BLaER1 treated with 17β-estradiol and CSF1 and Interleukin-3, amounts not matched to agents 10 nM and 100 nM (cell line): ENCODE results near the gene HLCS.
"Not testable (repeated sequence)": the region's sequence is repeated elsewhere in the genome, so short reads cannot be mapped to it uniquely, and the experiment has no call there.

Source experiments
- H3K27ac ChIP-seq, 11 experiments: shearing (Covaris generic); formaldehyde crosslinking; 2 replicates each; pipeline ENCODE4 v1.8.1; 2022
- H3K27me3 ChIP-seq, 11 experiments: shearing (Covaris generic); formaldehyde crosslinking; 2 replicates each; pipeline ENCODE4 v1.8.1; 2022
- H3K36me3 ChIP-seq, 11 experiments: shearing (Covaris generic); formaldehyde crosslinking; 2 replicates each; pipeline ENCODE4 v1.8.1; 2022
- H3K4me1 ChIP-seq, 10 experiments: shearing (Covaris generic); formaldehyde crosslinking; 2 replicates each; pipeline ENCODE4 v1.8.1; 2022
- H3K4me2 ChIP-seq, 11 experiments: shearing (Covaris generic); formaldehyde crosslinking; 2 replicates each; pipeline ENCODE4 v1.8.1; 2022
- H3K4me3 ChIP-seq, 10 experiments: shearing (Covaris generic); formaldehyde crosslinking; 2 replicates each; pipeline ENCODE4 v1.8.1; 2022
- H3K9ac ChIP-seq, 11 experiments: shearing (Covaris generic); formaldehyde crosslinking; 2 replicates each; pipeline ENCODE4 v1.8.1; 2022
- H3K9me3 ChIP-seq, 11 experiments: shearing (Covaris generic); formaldehyde crosslinking; replicated peaks in 1 of 11; 2 replicates each; pipeline ENCODE4 v1.8.1; 2022
- H4K20me1 ChIP-seq, 11 experiments: shearing (Covaris generic); formaldehyde crosslinking; 2 replicates each; pipeline ENCODE4 v1.8.1; 2022
- Cebpa-rat ChIP-seq, 11 experiments: shearing (Covaris generic); IDR thresholded peaks; 2 replicates each; pipeline ENCODE4 v1.8.1; 2022

Gene HLCS

DNA sequence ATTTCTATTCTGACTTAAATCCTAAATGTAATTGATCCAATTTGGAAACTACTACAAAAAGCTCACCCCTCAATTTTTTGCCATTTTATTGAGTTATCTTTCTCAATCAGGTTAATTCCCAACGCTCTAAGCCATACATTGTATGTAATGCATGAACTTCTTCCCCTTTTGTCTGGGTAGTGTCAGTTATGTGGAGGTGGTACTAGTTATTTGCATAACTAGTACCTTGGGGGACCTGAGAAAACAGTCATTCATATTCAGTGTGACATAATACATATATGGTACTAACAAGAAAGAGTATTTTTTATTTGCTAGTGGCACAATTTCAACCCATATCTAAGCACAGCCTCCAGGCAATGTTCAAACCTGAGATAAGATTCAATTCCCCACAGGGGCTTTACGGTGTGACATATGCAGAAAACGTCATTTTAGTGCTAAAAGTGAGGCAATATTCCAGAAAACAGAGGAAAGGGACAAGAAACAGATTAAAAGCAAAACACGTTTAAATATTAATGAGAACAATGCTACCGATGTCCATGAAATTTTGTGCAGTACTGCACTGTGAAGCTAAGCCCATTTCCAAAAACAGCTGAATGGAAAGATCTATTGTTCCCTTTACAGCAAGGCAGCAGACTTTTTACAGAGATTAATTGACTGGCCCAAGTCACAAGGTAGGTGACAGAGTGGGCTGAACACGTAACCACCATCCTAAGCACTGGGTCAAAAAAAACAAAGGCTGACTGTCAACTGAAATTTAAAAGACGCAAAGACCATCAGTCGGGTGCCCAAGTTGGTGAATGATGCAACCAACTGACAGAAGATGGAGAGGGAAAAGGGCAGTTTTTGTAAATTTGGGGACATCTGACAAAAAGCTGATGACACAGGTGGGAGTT lies 1.4 kb downstream of the HLCS start:
- peak overlapping the region in 4 of 11 experiments; percentile 80 to 87 (median 85); a peak in 6 of 22 replicates for H3K27ac ChIP-seq
- no peaks in the 10 kb centered on the region for H3K27me3 ChIP-seq
- H4K20me1 ChIP-seq: no peaks in the 10 kb centered on the region
- H3K9ac ChIP-seq: peak overlapping the region in 9 of 11 experiments; percentile 80 to 91 (median 87); a peak in 15 of 22 replicates
- H3K9me3 ChIP-seq: no peaks in the 10 kb centered on the region
- peaks cover 7 to 22% (median 18%) of the 10 kb centered on the region in 11 experiments; a peak in 16 of 22 replicates for H3K36me3 ChIP-seq
- H3K4me2 ChIP-seq: peak overlapping the region; percentile 82 to 98 (median 92)
- no peak for TF ChIP-seq Cebpa-rat (IDR thresholded peaks at IDR 0.05)
- H3K4me1 ChIP-seq: peaks cover 17 to 34% (median 24%) of the 10 kb centered on the region in 10 experiments
- H3K4me3 ChIP-seq: peak overlapping the region; percentile 68 to 88 (median 80)

- no peak overlapping the region for H3K4me3 ChIP-seq
- H3K36me3 ChIP-seq: peaks cover 13 to 27% (median 21%) of the 10 kb centered on the region in 11 experiments
- H3K27ac ChIP-seq: no peak overlapping the region
- no peaks in the 10 kb centered on the region for H4K20me1 ChIP-seq
- no peak for TF ChIP-seq Cebpa-rat (IDR thresholded peaks at IDR 0.05)
- no peak overlapping the region for H3K9ac ChIP-seq
- H3K4me1 ChIP-seq: peaks cover 17 to 34% (median 24%) of the 10 kb centered on the region in 10 experiments
- H3K27me3 ChIP-seq: no peaks in the 10 kb centered on the region
- H3K4me2 ChIP-seq: peak overlapping the region in 7 of 11 experiments; percentile 14 to 97 (median 92); a peak in 10 of 22 replicates
- peaks cover 0 to 5% (median 4%) of the 10 kb centered on the region in 11 experiments; a peak in 15 of 22 replicates for H3K9me3 ChIP-seq
These were observed 2.1 kb downstream of the HLCS start for GRCh38 chr21:36964398-36964797.

- Histone ChIP-seq H3K4me2 (no peak overlapping the region), H3K9ac (no peak overlapping the region)
- no peak for TF ChIP-seq Cebpa-rat (IDR thresholded peaks at IDR 0.05)
These were observed 4.2 kb downstream of the HLCS start for GRCh38 chr21:36962098-36962780.

DNA sequence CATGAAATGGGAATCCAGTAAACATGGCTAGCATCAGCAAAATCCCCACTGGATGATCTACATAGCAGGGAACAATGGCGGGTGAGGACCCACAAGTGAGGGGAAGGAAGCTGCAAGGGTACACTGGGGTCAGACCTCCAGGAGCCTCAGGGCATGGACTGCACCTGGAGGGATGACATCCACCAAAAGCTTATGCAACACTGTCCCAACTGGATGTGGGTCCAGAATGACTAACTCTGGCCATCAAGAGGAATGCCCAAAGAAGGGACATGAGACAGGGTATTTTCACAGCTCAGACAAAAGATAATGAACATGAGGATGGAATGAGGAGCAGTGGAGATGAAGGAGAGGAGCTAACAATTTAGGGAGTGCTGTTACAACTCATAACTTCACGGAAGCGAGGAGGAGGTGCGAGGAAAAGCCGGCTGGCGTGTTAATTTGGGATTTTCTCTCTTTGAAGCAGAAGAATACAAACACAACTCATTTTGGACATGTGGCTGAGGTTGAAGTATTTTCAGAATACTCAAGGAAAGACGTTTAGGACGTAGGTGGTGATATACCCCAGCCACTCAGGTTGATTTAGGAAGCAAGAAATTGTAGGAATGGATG lies 5.7 kb downstream of the HLCS start:
- peaks cover 12 to 19% (median 16%) of the 10 kb centered on the region in 10 experiments for H3K4me1 ChIP-seq
- TF ChIP-seq Cebpa-rat (IDR thresholded peaks at IDR 0.05): no peak
- peaks cover 0 to 11% (median 9%) of the 10 kb centered on the region in 11 experiments; a peak in 15 of 22 replicates for H3K9me3 ChIP-seq
- H3K36me3 ChIP-seq: peaks cover 28 to 59% (median 45%) of the 10 kb centered on the region in 11 experiments
- no peak overlapping the region for H3K4me3 ChIP-seq
- H4K20me1 ChIP-seq: no peaks in the 10 kb centered on the region
- no peak overlapping the region for H3K4me2 ChIP-seq
- H3K27ac ChIP-seq: no peak overlapping the region
- H3K27me3 ChIP-seq: no peaks in the 10 kb centered on the region
- no peak overlapping the region for H3K9ac ChIP-seq

More at GRCh38 chr21:36962098-36962780, 4.2 kb downstream of the HLCS start:
- peaks cover 0 to 11% (median 9%) of the 10 kb centered on the region in 11 experiments; a peak in 15 of 22 replicates for H3K9me3 ChIP-seq
- H3K27me3 ChIP-seq: no peaks in the 10 kb centered on the region
- H3K4me3 ChIP-seq: no peak overlapping the region
- H3K4me1 ChIP-seq: peaks cover 17 to 25% (median 23%) of the 10 kb centered on the region in 10 experiments
- H4K20me1 ChIP-seq: no peaks in the 10 kb centered on the region
- H3K27ac ChIP-seq: no peak overlapping the region
- H3K36me3 ChIP-seq: peaks cover 25 to 45% (median 37%) of the 10 kb centered on the region in 11 experiments

GRCh38 chr21:36959020-36959835 lies 7.2 kb downstream of the HLCS start:
- no peaks in the 10 kb centered on the region for H3K27me3 ChIP-seq
- H4K20me1 ChIP-seq: no peaks in the 10 kb centered on the region
- H3K9ac ChIP-seq: no peak overlapping the region
- H3K4me2 ChIP-seq: no peak overlapping the region
- H3K27ac ChIP-seq: no peak overlapping the region
- peaks cover 28 to 73% (median 48%) of the 10 kb centered on the region in 11 experiments for H3K36me3 ChIP-seq
- H3K9me3 ChIP-seq: peaks cover 0 to 11% (median 9%) of the 10 kb centered on the region in 11 experiments; a peak in 15 of 22 replicates
- H3K4me1 ChIP-seq: peaks cover 0 to 3% (median under 1%) of the 10 kb centered on the region in 10 experiments; a peak in 8 of 20 replicates
- TF ChIP-seq Cebpa-rat (IDR thresholded peaks at IDR 0.05): no peak
- H3K4me3 ChIP-seq: no peak overlapping the region

- TF ChIP-seq Cebpa-rat (IDR thresholded peaks at IDR 0.05): no peak
- no peak overlapping the region for H3K4me3 ChIP-seq
- H3K9me3 ChIP-seq: peaks cover 0 to 11% (median 9%) of the 10 kb centered on the region in 11 experiments; a peak in 15 of 22 replicates
- H3K27me3 ChIP-seq: no peaks in the 10 kb centered on the region
- H3K27ac ChIP-seq: no peak overlapping the region
- H3K4me2 ChIP-seq: no peak overlapping the region
- no peaks in the 10 kb centered on the region for H3K4me1 ChIP-seq
- H3K9ac ChIP-seq: no peak overlapping the region
- H3K36me3 ChIP-seq: peaks cover 17 to 86% (median 40%) of the 10 kb centered on the region in 11 experiments
- no peaks in the 10 kb centered on the region; a peak in 1 of 22 replicates for H4K20me1 ChIP-seq
These were observed 10.7 kb downstream of the HLCS start for GRCh38 chr21:36955783-36956182.

DNA sequence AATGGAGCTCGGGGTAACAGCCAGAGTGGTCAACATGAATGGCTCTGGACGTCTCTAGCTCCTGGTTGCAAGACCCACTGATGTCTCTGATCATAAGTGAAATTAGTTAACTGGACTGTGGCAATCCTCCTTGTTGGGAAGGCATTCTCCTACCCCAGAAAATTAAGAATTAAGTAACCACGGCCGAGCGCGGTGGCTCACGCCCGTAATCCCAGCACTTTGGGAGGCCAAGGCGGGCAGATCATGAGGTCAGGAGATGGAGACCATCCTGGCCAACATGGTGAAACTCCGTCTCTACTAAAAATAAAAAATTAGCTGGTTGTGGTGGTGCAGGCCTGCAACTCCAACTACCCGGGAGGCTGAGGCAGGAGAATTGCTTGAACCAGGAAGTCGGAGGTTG lies 14.1 kb downstream of the HLCS start:
- H3K4me2 ChIP-seq, H3K27me3 ChIP-seq, H3K9ac ChIP-seq, H3K4me3 ChIP-seq, H4K20me1 ChIP-seq, H3K27ac ChIP-seq: not testable (repeated sequence)
- H3K9me3 ChIP-seq: peaks cover 0 to 11% (median 5%) of the 10 kb centered on the region in 11 experiments; a peak in 9 of 22 replicates
- H3K36me3 ChIP-seq: peaks cover under 1 to 83% (median 25%) of the 10 kb centered on the region in 11 experiments; a peak in 21 of 22 replicates
- H3K4me1 ChIP-seq: peaks cover 0 to 14% (median 11%) of the 10 kb centered on the region in 10 experiments; a peak in 13 of 20 replicates
